Stimulated activated CD4-positive, alpha-beta T cell treated with anti-CD3 and anti-CD28 coated beads, Interleukin-2, amount 100 ng/mL, for 48 hours (primary cell): ENCODE measurements around the gene FADS3.

Source experiments
- DNase-seq, 2 donors: peaks; one replicate each; pipeline ENCODE4 v3.0.0-alpha.2; 2020

Gene FADS3, protein sequence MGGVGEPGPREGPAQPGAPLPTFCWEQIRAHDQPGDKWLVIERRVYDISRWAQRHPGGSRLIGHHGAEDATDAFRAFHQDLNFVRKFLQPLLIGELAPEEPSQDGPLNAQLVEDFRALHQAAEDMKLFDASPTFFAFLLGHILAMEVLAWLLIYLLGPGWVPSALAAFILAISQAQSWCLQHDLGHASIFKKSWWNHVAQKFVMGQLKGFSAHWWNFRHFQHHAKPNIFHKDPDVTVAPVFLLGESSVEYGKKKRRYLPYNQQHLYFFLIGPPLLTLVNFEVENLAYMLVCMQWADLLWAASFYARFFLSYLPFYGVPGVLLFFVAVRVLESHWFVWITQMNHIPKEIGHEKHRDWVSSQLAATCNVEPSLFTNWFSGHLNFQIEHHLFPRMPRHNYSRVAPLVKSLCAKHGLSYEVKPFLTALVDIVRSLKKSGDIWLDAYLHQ

DNA sequence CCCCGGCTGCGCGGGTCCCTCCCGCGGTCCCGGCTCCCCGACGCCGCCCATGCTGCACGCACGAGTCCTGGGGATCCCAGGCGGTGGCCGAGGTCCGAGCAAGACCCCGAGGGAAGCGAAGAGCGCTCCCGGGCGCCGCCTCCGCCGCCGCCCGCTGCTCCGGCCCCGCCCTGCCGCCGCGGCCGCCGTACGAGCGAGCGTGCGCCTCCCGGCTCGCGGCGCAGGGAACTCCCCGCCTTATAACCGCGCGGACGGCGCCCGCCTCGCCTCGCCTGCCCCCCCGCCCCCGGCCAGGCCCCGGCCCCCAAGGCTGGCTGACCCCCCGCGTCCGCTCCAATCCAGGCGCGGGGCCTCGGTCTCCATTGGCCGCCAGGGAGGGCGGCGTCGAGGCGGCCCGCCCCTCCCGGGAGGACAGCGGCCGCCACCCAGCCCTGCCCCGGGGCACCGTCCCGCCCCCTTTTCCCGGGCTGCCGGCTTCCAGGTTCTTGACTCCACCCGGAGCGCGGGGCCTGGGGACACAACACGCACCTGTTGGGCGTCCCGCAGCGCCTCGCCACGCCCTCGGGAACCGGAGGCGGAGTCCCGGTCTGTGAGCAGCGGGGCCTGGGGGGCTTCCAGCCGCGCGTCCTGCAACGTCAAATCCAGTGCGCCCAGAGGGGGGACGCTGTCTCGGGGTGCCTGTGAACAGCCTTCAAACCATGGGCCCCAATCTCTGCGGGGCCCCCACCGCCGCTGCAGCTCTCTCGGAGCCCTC is at the start of gene FADS3:
TSS of gene FADS3 (minus strand) at position 215 of the 754 bp plus-strand sequence. CDS start at position 51, 164 bp downstream.
- DNase-seq: peak; percentile 28 to 40

DNA sequence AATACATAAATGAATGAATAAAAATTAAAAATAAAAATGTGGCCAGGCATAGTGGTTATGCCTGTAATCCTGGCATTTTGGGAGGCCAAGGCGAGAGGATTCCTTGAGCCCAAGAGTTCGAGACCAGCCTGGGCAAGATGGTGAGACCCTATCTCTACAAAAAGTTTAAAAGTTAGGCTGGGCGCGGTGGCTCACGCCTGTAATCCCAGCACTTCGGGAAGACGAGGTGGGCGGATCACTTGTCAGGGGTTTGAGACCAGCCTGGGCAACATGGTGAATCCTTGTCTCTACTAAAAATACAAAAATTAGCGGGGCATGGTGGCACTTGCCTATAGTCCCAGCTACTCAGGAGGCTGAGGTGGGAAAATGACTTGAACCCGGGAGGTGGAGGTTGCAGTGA is 49.1 kb upstream of the FADS3 start:
- no peak for DNase-seq

DNA sequence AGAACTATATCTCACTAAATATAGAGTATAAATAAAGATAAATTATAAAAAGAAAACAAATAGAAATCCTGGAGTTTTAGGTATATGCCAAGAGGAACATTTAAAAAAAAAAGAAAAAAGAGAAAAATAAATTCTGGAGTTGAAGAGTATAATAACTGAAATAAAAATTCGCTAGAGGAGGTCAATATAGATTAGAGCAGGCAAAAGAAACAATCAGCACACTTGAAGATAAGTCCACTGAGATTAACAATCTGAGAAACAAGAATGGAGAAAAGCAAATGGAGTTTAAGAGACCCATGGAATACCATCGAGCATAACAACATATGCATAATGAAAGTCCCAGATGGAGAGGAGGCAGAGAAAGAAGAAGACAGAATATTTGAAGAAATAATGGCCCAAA is 44.5 kb upstream of the FADS3 start:
- DNase-seq: no peak

DNA sequence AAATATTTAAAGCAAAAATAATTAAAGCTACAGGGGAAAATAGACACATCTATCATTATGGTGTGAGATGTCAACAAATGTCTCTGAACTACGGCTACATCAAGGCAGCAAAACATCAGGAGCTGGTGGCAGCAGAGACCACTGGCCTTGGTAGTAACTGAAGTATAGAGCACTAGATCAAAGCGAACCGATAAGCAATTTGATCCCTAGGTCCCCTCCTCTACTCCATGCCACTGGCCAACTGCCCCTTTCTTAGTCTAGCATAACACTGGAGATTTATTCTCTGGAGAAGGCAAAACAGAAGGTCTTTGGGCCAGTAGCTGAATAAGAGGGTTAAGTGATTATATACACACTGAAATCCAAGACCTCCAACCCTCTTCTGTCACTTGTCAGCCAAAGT is 39.6 kb upstream of the FADS3 start:
- no peak for DNase-seq

DNA sequence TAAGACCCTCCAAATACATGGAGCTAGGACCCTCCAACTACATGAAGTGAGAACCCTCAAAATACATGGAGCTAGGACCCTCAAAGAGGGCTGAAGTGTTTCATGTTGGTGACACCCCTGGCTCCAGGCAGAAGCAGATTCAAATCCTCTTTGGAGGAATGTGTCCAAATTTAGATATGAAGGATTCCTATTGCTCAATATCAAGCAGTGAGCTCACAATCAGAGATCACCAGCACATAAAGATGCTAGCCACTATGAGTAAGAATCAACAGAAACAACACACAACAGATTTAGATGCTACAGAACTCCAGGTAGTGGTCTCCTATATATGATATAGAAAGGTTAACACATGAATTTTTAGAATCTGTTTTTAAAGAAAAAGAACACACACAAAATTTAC is 37.3 kb upstream of the FADS3 start:
- DNase-seq: no peak

DNA sequence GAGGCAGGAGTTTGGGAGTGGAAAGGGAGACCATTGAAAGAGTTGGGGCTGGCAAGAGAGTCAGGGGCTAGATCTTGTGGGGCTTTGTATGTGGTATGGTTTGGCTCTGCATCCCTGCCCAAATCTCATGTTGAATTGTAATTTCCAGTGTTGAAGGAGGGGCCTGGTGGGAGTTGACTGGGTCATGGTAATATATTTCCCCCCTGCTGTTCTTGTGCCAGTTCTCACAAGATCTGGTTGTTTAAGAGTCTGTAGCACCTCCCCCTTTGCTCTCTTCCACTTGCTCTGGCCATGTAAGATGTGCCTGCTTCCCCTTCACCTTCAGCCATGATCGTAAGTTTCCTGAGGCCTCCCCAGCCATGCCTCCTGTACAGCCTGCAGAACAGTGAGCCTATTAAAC is 36.2 kb upstream of the FADS3 start:
- no peak for DNase-seq

DNA sequence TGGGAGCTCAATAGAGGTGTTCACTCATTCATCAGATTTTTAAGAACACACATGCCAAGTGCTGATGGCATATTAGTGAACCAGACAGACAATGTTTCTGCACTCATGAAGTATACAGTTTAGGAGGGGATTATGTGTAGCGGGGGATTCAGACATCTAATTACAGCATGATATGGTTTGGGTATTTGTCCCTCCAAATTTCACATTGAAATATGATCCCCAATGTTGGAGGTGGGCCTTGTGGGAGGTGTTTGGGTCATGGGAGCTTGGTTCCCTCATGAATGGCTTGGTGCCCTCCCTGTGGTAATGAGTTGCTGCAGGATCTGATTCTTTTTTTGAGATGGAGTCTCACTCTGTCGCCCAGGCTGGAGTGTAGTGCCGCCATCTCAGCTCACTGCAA is 34.9 kb upstream of the FADS3 start:
- DNase-seq: no peak

DNA sequence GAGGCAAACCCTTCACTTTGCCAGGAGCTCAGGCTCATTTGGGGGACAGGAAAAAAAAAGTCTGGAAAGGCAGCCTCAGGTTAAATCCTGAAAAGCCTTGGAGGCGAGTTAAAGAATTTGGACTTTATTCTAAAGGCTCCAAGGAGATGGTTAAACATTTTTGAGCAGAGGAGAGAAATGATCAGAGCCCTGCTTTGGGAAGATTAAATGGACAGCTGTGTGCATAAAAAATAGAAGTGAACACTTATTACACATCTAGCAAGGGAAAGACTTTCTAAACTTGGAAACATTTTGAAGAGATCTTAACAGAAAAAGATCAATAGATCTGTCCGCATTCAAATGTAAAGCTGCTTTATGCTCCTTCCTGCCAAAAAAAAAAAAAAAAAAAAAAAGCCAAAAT is 34.4 kb upstream of the FADS3 start:
- DNase-seq: no peak

DNA sequence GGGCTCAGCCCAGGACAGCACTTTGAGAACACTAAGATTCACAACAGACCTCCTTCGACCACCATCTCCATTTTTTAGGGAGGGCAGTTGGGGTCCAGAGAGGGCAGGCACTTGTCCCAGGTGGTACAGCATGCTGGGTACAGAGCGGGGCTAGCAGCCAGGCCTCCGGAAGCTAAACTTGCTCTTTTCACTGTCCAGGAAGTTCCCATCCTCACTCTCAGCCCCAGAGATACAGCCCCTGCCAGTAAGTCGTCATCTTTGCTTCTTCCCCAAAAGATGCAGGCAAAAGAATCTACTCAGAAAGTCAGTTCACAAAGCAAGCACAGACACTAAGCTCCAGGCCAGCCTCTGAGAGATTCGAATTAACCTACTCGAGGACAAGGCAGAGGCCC is 32.7 kb upstream of the FADS3 start:
- no peak for DNase-seq

DNA sequence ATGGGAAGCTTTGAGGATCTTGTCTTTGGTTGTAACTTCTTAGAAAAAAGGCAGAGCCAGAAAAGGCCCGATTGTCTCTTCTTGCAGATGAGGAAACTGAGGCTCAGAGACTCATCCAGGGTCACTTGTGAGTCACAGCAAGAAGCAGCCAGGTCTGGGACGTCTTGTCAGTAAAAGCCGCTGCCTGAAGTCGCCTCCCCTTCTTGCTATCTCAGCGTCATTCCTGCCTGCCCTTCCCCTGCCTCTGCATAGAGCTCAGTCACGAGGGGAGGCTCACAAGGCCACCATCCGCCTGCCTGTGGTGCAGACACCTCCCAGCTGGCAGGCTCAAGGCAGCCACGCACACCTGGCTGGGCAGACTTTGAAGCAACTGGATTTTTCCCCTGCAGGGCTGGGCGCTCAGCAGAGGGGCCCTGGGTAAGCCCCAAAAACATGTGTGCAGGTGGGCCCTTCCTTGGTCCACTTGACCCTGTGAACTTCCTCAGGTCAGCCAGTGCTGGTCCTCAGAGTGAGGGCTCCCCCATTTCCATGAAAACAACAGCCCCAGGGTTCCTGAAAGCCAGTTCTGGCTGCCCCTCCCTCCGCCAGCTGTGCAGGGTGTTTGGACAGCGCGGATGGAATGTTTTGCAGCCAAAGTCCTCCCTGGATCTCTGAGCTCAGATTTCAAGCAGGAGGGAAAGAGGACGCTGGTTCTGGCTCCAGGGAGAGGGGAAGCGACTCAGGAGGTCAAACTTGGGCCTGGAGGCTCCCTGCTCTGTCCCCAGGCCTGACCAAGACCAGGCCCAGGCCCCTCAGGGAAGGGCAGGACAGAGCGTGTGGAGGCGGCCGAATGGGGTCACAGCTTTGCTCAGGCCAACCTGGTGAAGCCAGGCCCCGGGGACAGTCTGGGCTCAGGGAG is 32.1 kb upstream of the FADS3 start:
- no peak for DNase-seq

DNA sequence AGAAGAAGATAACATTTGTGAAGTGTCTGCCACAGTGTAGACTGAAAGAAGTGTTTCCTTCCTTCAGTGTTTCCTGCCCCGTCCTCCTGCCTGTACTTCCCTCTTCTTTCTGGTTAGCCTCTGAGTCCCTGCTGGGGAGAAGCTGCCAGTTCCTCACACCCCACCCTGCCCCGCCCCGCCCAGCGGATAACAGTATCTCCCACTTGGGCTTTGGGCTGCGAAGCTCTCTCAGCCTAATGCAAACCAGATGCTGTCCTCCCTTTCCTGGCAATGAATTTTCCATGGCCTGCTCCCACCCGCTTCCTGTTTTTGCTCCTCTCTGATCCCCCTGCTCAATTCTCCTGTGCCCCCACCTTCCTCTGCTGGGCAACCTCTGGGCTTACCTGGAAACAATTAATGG is 31.2 kb upstream of the FADS3 start:
- DNase-seq: no peak

DNA sequence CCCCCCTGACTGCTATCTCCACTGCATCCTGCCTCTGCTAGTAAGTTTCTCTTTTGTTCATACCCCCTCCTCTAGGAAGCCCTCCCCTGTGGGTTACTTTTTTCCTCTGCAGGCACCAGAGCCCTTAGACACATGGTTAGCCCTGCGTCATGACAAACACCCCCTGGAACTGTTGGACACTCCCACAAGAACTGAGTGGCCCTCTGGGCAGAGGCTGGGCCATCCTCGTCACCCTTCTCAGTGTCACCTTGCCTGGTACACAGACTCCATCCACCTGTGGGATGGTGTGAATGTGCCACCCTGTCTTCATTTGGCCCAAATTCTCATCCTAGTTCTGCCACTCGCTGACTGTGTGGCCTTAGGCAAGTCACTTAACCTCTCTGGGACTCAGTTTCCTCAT is 30.1 kb upstream of the FADS3 start:
- DNase-seq: no peak

DNA sequence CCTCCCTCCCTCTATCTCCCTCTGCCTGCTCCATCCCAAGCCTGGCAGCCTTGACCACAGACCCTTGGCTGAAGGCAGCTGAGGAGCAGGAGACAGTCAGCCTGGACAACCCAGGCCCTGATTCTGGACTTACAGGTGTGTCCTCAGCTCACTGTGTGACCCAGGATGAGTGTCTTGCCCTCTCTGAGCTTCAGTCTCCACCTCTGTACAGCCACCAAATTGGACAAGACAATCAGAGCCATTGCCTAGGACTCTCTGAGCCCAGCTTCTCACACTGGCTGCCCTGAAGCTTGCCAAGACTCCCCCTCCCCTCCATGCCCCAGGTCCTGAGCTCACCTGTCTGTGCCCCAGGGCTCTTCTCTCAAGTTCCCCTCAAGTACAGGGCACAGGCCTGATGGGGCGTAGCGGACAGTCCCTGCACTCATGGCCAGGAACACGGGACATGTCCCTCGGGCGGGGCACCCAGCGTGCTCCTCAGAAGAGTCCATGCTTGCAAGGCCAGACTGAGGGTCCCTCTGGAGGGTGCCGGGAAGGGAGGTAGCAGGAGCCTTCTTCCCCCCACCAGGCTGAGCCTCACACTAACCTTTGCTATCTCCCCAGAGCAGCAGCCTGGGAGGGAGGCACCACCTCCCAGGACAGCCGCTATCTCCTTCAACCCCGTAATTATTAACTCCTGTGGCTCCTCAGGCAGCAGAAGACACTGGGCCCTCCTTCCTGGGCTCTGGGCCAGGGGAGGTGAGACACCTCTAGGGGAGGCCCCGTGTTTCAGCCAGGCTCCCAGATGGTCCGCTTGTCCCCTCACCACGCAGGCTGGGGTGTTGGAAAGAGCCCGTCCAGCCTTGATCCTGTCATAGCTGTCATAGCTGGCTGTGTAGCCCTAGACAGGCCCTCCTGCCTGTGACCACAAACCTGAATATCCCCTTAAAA is 28.6 kb upstream of the FADS3 start:
- DNase-seq: no peak

DNA sequence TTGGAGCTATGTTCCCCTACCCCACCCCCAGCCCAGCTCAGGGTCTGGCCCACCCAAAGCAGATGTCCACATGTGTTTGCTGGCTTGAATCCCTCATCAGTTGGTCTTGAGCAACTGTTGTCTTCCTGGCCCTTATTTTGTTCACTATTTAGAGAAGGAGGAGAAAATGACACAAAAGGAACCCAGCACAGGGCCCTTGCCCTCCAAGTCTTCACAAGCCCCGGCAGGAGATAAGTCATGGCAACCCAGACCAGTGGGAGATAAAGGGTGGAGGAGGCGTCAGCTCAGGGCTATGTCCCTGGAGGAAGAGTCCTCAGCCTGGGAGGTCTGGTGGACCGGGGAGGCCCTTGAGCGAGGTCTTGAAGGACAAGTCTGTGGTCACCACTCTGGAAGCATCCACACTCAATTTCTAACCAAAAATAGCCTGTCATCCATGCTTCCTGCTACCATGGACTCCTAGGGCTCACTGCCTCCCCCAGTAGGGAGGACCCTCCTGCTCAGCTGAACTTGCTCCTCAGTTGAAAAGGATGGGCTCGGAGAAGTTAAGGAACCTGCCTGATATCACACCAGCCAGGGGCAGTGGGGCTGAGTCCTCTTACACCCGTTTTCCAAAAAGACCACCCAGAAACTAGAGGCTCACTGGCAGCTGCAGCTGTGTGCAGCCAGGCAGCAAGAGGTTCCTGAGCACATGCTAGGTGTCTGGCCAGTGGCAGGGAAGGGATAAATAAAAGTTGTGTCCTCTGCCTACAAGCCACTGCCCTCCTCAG is 27.8 kb upstream of the FADS3 start:
- DNase-seq: no peak

DNA sequence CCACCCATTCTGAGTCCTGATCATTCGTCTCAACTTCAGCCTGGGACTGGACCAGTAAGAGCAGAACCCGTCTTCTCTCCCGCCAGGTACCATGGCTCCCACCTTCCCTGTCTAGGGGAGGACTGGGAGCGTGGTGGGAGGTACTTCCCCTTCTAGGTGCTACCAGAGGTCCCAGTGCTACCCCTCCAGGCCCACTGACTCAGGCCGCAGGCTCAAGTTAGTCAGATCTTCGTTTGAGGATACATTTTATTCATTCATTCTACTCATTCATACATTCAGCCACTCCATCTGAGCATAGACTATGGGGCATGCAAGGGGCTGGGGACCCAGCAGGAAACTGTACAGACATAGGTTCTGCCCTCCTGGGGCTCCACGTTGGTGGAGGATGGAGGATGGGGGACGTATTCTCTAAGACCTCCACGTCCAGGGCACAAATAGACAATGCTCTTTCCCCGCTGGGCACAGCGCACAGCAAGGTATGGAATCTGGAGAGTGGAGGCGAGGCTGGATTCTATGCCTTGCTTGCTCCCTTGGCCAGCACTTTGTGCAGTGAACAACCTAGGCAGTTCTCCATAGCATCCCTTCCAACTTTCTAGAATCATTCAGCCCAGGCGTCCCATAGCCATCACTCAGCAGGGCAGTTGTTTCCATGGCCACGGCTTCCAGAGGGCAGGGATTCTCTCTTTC is 27.0 kb upstream of the FADS3 start:
- DNase-seq: no peak

DNA sequence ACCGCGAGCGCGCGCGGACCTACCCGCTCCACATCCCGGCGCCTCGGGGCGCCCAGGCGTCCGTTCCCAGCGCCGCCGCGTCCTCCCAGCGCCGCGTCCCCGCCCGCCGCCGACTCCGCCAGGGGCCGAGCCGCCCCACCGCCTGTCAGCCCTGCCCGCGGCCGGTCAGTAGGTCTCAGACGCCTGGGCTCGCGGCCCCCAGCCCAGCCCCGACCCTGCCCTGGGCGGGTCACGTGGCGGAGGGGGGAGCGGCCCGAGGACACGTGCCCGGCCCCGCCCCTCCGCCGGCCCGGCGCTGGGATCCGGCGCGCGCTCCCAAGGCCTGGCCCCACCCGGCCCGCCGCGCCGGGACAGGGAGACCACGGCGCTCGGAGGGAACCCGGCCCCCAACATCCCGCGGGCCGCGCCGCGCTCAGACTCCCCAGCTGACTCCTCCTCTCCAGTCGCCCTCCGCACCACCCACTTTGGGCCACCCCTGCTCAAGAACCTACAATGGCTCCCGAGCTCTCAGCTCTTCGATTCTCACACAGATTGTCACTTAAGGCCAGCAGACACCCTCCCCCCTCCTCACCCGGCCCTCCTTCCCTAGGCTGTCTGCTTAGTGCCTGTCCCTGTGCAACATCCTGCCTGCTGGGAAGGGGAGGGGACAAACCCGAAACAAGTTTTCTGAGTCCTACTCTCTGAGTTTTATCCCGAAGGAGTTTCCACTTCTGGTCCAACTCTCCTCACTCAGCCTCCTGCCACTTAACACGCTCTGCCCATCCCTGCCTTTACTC is 26.2 kb upstream of the FADS3 start, which contains the start of gene RAB3IL1:
TSS of gene RAB3IL1 (minus strand) at position 233 of the 776 bp plus-strand sequence. CDS start at position 34, 199 bp downstream.
- DNase-seq: no peak

DNA sequence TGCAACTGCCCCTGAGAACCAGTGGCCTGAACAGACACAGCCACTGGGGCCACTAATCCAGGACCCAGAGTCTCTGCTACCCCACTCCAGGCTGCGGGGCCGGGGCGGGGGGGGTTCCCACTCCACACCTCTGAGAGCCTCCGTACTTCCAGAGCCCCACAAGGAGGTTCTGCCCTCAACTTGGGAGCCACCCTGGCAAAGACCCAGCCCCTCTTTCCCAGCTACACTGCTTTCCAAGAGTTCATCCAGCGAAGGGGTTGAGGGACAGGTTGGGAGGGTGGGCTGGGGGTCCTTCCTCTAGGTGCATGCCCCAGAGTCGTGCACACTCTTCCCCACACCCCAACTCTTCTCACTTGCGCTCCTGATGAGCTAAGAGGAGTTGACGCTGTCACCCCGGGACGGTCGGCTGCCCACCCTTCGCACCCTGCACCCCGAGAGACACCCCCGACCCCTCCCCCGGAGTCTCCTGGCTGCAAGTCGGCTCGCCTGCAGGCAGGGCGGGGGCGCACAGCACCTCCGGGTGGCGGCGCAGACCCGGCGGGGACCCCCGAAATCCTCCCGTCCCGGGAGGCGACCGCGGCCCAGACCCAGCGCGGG is 25.5 kb upstream of the FADS3 start:
- DNase-seq: no peak

DNA sequence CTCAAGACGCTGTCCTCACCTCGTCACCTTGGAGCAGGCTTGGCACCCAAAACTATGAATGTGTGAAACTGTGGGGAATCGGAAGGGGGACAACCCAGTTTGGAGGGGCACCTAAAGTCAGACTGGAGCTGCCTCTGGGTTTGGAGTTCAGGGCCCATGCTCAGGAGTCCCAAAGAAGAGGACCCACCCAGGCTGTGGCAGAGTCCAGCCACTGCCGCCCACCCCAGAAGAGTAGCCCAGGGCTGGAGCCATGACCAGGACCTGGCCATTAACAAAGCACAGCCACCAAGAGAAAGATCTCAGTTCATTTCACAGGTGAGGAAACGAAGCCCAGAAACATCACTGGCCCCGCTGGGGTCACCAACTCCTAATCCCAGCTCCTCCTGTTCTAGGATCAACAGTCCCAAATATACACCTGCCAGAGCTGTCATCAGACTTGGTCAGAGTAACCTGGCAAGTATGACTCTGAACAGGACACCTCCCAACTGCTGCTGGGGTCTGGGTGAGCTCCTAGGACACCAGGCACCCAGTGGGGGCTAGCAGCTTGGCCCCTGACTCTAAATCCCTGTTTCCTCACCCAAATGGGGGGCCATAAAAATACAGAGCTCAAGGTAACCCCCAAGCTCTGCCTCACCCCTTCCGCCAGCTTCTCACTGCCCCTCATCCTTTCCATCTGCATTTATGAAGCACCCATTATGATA is 23.3 kb upstream of the FADS3 start:
- no peak for DNase-seq
